Endodermal cell (in vitro differentiated cells): ENCODE data around the gene CHN1. TPM values are rescaled to one million over a fixed set of nuclear protein-coding genes. Genes with fewer than 3 reads are reported as not detected.

Source experiments
- DNase-seq: peaks from one replicate; pipeline ENCODE4 v3.0.0-alpha.2; 2017
- H3K27ac ChIP-seq: 2 replicates; pipeline ENCODE4 v1.5.1; 2013; ENCODE audit warnings: mild to moderate bottlenecking, low read depth, low read length, moderate library complexity
- H3K27me3 ChIP-seq: 2 replicates; pipeline ENCODE4 v1.6.1; 2013; ENCODE audit warnings: mild to moderate bottlenecking, low read length, moderate library complexity; ENCODE audit not compliant: insufficient read depth, control insufficient read depth, poor library complexity, severe bottlenecking
- H3K36me3 ChIP-seq: 2 replicates; pipeline ENCODE4 v1.7.0; 2013; ENCODE audit warnings: mild to moderate bottlenecking, low read length, moderate library complexity; ENCODE audit not compliant: control insufficient read depth, insufficient read depth
- H3K4me1 ChIP-seq: one replicate; pipeline ENCODE4 v1.7.0; 2013; ENCODE audit warnings: low read length; ENCODE audit not compliant: control insufficient read depth, insufficient read depth
- H3K4me3 ChIP-seq: 2 replicates; pipeline ENCODE4 v1.5.1; 2013; ENCODE audit warnings: mild to moderate bottlenecking, low read length, moderate library complexity
- H3K9ac ChIP-seq: 2 replicates; pipeline ENCODE4 v1.6.1; 2013; ENCODE audit warnings: mild to moderate bottlenecking, low read length, moderate library complexity; ENCODE audit not compliant: poor library complexity, severe bottlenecking; ENCODE audit errors: extremely low read depth
- H3K9me3 ChIP-seq: 2 replicates; pipeline ENCODE4 v1.6.1; 2013; ENCODE audit warnings: mild to moderate bottlenecking, low read length, moderate library complexity; ENCODE audit not compliant: control insufficient read depth
- H3K27ac Mint-ChIP-seq: 2 replicates; pipeline ENCODE4 v1.8.0; 2020; ENCODE audit warnings: mixed read lengths
- H3K27me3 Mint-ChIP-seq: 2 replicates; pipeline ENCODE4 v1.8.0; 2021; ENCODE audit warnings: mild to moderate bottlenecking, mixed read lengths; ENCODE audit not compliant: insufficient read depth
- H3K36me3 Mint-ChIP-seq: 2 replicates; pipeline ENCODE4 v1.8.0; 2020; ENCODE audit warnings: low read depth, mixed read lengths
- H3K4me1 Mint-ChIP-seq: 2 replicates; pipeline ENCODE4 v1.8.0; 2020; ENCODE audit warnings: mixed read lengths
- H3K4me3 Mint-ChIP-seq: 2 replicates; pipeline ENCODE4 v1.8.0; 2020; ENCODE audit warnings: mild to moderate bottlenecking, moderate library complexity, mixed read lengths
- H3K9me3 Mint-ChIP-seq: 2 replicates; pipeline ENCODE4 v1.8.0; 2020; ENCODE audit warnings: mild to moderate bottlenecking, mixed read lengths
- WGBS, 2 experiments: methylation state at CpG; one replicate each; pipeline versions ENCODE4 v1.1.5 to v1.1.7; 2013; ENCODE audit warnings: missing lambda C conversion rate in 2 of 2, mixed read lengths in 1 of 2; ENCODE audit not compliant: insufficient coverage in 1 of 2, insufficient read length in 1 of 2; 5-methylcytosine and 5-hydroxymethylcytosine counted together
- total RNA-seq, 2 donors: library from RNA; stranded (reverse); fragmentation: NEBNext Ultra II Directional in 1 of 2; extraction: Animal tissue kit (Norgen Biotek cat#: 25700) in 1 of 2; gene quantifications; 2 replicates in 1 of 2; 3 replicates in 1 of 2; pipeline ENCODE4 v1.2.1, GENCODE V29; 2021
- TF ChIP-seq, protein P1 (sequence below): fragments of 200-600 bp; sonication (generic); conservative IDR thresholded peaks from 2 replicates; pipeline ENCODE4 v1.5.0; 2021; ENCODE audit warnings: antibody characterized with exemption, mild to moderate bottlenecking

CHN1 gene
- total RNA-seq, 2 donors from 2014 or later = 24.3 to 28.8 TPM

DNA sequence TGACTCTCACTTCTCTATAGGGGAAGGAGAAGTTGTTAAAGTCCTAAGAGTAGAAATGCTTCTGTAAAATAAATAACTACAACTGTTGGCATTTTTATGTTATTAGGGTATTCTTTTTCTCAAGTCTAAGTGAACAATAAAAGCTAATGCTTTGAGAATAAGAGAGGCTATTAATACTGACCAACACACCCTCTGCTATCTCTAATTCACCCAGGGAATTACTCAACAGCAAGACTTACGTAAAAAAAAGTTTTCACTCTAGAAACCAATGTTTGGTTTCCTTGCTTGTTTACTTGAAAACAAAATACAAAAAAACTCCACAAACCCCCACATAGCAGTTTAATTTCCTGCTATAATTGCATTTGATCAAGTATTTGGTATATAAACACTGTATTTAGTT, 25.2 kb downstream of the CHN1 start:
- Histone ChIP-seq H3K36me3 (no peaks in the 10 kb centered on the region), H3K4me3 (no peak overlapping the region), H3K4me1 (no peaks in the 10 kb centered on the region), H3K9ac (no peak overlapping the region), H3K27ac (no peak overlapping the region), H3K27me3 (no peaks in the 10 kb centered on the region), H3K9me3 (no peaks in the 10 kb centered on the region)
- Mint-ChIP-seq H3K27me3 (no peaks in the 10 kb centered on the region), H3K4me1 (peaks cover 10% of the 10 kb centered on the region), H3K36me3 (peaks cover 2% of the 10 kb centered on the region), H3K27ac (no peak overlapping the region), H3K4me3 (no peak overlapping the region), H3K9me3 (no peaks in the 10 kb centered on the region)
- no peak for DNase-seq
- 95% methylated on average over 1 of the region's 1 CpG; no CpG with 5 or more reads in 1 of the 2 experiments for WGBS, 2 experiments
- TF ChIP-seq, protein P1, sequence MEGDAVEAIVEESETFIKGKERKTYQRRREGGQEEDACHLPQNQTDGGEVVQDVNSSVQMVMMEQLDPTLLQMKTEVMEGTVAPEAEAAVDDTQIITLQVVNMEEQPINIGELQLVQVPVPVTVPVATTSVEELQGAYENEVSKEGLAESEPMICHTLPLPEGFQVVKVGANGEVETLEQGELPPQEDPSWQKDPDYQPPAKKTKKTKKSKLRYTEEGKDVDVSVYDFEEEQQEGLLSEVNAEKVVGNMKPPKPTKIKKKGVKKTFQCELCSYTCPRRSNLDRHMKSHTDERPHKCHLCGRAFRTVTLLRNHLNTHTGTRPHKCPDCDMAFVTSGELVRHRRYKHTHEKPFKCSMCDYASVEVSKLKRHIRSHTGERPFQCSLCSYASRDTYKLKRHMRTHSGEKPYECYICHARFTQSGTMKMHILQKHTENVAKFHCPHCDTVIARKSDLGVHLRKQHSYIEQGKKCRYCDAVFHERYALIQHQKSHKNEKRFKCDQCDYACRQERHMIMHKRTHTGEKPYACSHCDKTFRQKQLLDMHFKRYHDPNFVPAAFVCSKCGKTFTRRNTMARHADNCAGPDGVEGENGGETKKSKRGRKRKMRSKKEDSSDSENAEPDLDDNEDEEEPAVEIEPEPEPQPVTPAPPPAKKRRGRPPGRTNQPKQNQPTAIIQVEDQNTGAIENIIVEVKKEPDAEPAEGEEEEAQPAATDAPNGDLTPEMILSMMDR = no peak

DNA sequence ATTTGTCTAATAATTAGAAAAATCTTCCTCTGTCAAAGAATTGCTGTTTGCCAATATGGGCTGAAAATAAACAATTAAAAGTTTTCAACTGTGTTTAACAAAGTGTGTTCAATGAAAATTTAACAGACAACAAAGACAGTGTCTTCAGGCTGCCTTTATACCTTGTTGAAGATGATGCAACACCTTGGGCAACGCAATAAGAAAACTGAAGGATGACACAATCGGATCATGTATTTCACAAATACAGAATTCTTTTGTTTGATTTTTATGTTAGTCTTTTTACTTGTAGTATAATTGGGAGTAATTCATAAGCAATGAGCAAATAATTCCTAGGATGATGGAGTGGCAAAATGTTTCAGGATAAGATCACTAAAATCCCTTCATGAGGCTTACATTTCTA, 27.8 kb downstream of the CHN1 start:
- H3K4me3 Mint-ChIP-seq = no peak overlapping the region
- no peak overlapping the region for H3K9ac ChIP-seq
- H3K9me3 ChIP-seq = no peaks in the 10 kb centered on the region
- peaks cover 10% of the 10 kb centered on the region for H3K4me1 Mint-ChIP-seq
- H3K36me3 ChIP-seq = no peaks in the 10 kb centered on the region
- no peaks in the 10 kb centered on the region for H3K27me3 Mint-ChIP-seq
- H3K27me3 ChIP-seq = no peaks in the 10 kb centered on the region
- H3K27ac Mint-ChIP-seq = no peak overlapping the region
- H3K36me3 Mint-ChIP-seq = peaks cover 2% of the 10 kb centered on the region
- H3K4me3 ChIP-seq = no peak overlapping the region
- TF ChIP-seq, protein P1 = no peak
- WGBS, 2 experiments = 100% methylated on average over 2 of the region's 2 CpGs; no CpG with 5 or more reads in 1 of the 2 experiments
- H3K9me3 Mint-ChIP-seq = no peaks in the 10 kb centered on the region
- no peak for DNase-seq
- H3K4me1 ChIP-seq = no peaks in the 10 kb centered on the region
- no peak overlapping the region for H3K27ac ChIP-seq

DNA sequence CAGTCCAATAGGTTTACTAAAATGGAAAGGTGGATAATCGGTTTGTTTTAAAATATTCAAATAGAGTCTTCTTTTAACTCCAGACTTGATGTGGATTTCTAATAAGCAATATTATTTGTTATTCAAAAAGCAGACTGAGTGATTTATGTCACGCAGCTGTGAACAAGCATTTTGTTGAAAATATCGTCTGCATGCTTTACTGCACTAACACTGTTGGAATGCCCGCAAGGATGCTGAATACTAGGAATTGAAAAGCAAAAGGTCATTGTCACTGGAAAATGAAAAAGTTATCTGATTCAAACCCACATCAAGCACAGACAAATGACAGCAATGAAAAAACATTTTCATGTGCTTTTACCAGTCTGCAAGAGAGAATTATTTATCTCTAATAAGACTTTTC, 31.1 kb downstream of the CHN1 start:
- Histone ChIP-seq H3K9ac (no peak overlapping the region), H3K36me3 (no peaks in the 10 kb centered on the region), H3K4me3 (no peak overlapping the region), H3K27me3 (no peaks in the 10 kb centered on the region), H3K9me3 (no peaks in the 10 kb centered on the region), H3K27ac (no peak overlapping the region), H3K4me1 (no peaks in the 10 kb centered on the region)
- 96 to 100% methylated on average over 2 to 4 of the region's 4 CpGs for WGBS, 2 experiments
- TF ChIP-seq, protein P1 = no peak
- no peak overlapping the region for H3K4me3 Mint-ChIP-seq
- no peaks in the 10 kb centered on the region for H3K9me3 Mint-ChIP-seq
- DNase-seq = no peak
- peaks cover 12% of the 10 kb centered on the region for H3K4me1 Mint-ChIP-seq
- peaks cover 6% of the 10 kb centered on the region for H3K36me3 Mint-ChIP-seq
- H3K27ac Mint-ChIP-seq = no peak overlapping the region
- no peaks in the 10 kb centered on the region for H3K27me3 Mint-ChIP-seq
